RCC 7860 (cell line): ENCODE results near the gene SERPINH1.

Source experiments
- DNase-seq: peaks from one replicate; pipeline ENCODE4 v3.0.0-alpha.2; 2015; ENCODE audit warnings: low spot score
- FAIRE-seq: peaks from 2 replicates; lab custom pipeline; 2012; peaks lifted over from hg19 to GRCh38; lab: Jason Lieb, UNC

SERPINH1 gene

GRCh38 chr11:75532200-75533048, 29.6 kb upstream of the SERPINH1 start:
- DNase-seq (peak; percentile 42), FAIRE-seq (no peak)

GRCh38 chr11:75533896-75534258, 28.2 kb upstream of the SERPINH1 start:
- FAIRE-seq (no peak), DNase-seq (no peak)

GRCh38 chr11:75534259-75535069, 27.6 kb upstream of the SERPINH1 start:
- DNase-seq, result no peak
- FAIRE-seq, result no peak

DNA sequence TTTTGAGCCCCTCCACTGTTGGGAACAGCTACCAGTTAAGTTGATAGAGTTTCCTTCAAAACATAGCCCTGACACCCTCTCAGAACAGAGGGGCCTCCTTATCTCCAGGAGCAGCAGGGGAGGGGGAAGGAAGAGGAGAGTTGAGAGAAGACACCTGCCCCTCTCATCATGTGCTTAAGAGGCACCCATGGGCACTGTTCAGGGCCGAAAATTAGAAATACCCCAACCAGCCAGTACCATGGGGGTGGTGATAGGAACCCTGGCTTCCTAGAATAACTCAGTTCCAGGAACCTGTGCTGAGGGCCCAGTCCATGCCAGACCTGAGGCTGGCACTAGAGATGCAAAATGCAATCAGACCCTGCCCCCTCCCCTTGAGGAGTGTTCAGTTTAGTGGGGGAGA, 27.0 kb upstream of the SERPINH1 start:
- FAIRE-seq, result no peak
- no peak for DNase-seq

- FAIRE-seq (no peak), DNase-seq (peak; percentile 85)
Measured at GRCh38 chr11:75536786-75537641, 25.0 kb upstream of the SERPINH1 start.

- no peak for FAIRE-seq
Measured at GRCh38 chr11:75537740-75538139, 24.3 kb upstream of the SERPINH1 start.

GRCh38 chr11:75538150-75538942, 23.7 kb upstream of the SERPINH1 start:
- DNase-seq, result no peak
- FAIRE-seq, result no peak

More at GRCh38 chr11:75537740-75538139, 24.3 kb upstream of the SERPINH1 start:
- DNase-seq, result no peak

GRCh38 chr11:75539459-75540334, 22.4 kb upstream of the SERPINH1 start:
- FAIRE-seq (no peak), DNase-seq (no peak)

DNA sequence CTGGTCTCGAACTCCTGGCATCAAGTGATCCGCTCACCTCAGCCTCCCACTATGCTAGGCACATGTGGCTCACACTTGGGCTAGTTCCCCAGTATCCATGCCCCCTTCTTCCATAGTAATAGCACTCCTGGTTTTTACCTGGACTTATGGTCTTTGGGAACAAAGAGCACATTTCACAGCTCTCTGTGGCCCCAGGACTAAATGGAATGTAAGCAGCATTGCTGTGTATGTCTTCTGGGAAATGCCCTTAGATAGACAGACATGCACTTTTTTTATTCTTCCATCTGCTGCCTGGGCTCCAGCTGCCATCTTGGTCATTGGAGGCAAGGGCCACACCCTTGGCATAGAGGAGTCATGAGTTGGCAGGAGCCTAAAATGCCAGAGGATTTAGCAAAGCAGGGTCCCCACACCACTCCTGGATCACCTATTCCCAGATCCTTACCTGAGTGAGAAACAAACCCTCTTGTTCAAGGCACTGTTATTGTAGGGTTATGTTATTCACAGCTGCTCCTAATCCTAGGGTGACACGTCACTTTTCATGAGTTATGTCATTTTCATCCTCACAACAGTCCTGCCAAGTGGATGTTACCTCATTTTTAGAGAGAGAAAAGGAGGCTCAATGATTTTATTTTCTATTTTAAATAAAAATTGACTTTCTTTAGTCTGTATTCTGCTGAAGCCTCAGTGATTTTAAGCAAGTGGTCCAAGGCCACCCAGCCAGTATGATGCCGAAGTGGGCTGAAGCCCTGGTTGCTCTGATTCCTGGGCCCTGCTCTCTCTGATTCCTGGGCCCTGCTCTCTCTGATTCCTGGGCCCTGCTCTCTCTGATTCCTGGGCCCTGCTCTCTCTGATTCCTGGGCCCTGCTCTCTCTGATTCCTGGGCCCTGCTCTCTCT, 20.6 kb upstream of the SERPINH1 start:
- no peak for FAIRE-seq
- no peak for DNase-seq

GRCh38 chr11:75542088-75542438, 20.0 kb upstream of the SERPINH1 start:
- DNase-seq, result no peak
- FAIRE-seq, result no peak

GRCh38 chr11:75543806-75544205, 18.2 kb upstream of the SERPINH1 start:
- FAIRE-seq (no peak), DNase-seq (no peak)

GRCh38 chr11:75547177-75547576, 14.9 kb upstream of the SERPINH1 start:
- FAIRE-seq (no peak), DNase-seq (no peak)

- FAIRE-seq (no peak), DNase-seq (peak; percentile 40)
Measured at GRCh38 chr11:75547617-75548058, 14.4 kb upstream of the SERPINH1 start.

GRCh38 chr11:75548595-75549272, 13.3 kb upstream of the SERPINH1 start:
- FAIRE-seq (no peak), DNase-seq (no peak)

DNA sequence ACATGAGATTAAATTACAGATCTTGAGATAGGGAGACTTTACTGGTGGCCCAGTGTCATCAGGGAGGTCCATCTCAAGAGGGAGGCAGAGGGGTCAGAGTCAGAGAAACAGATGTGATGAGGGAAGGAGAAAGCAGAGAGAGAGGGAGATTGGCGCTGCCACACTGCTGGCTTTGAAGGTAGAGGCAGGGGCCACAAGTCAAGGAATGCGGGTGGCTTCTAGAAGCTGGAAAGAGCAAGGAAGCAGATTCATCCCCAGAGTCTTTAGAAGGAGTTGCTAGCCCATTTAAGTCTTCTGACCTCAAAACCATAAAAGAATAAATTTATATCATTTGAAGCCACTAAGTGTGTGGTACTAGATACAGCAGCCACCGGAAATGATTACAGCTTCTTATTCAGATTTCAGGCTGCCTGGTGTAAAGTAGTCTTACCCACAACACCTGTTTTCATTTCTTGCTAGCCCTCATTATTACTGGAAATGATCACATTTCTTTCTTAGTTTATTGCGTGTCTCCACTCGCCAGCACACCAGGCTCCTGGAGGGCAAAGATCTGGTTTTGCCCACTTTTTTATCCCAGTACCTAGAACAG, 12.6 kb upstream of the SERPINH1 start:
- DNase-seq (no peak), FAIRE-seq (no peak)

GRCh38 chr11:75553182-75553581, 8.9 kb upstream of the SERPINH1 start:
- no peak for DNase-seq
- no peak for FAIRE-seq

DNA sequence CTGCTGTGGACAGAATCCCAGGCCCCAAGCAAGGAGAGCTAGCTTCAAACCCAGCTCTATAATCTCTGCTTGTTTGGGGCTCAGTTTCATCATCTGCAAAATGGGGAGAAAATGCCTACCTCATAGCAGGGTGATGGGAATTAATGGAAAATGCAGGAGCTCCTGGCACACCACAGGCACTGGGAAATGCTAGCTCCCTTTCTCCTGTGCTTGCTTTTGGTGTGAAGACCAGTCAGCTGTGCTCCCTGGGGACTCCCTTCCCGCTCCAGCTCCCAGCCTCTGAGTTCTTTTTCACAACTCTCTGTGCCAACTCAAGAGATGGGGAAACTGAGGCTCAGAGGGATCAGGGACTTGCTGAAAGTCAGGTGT, 8.2 kb upstream of the SERPINH1 start:
- no peak for DNase-seq
- FAIRE-seq, result no peak
